Gastroesophageal sphincter (tissue), 4 donors: ENCODE data around the gene CCDC14. TPM values are rescaled to one million over a fixed set of nuclear protein-coding genes. Genes with fewer than 3 reads are reported as not detected.

Experiments
- ATAC-seq: fragments of 150-250 bp; one replicate; pipeline ENCODE4 v1.9.1; 2016; ENCODE audit warnings: mild to moderate bottlenecking, moderate library complexity
- H3K27ac ChIP-seq, 4 donors: fragments of 200-600 bp; sonication (generic) in 3 of 4; 1 replicate in 3 of 4; 2 replicates in 1 of 4; pipeline ENCODE4 v1.5.1; 2016 to 2019
- H3K27me3 ChIP-seq: fragments of 200-600 bp; sonication (generic); one replicate; pipeline ENCODE4 v1.5.1; 2019
- H3K36me3 ChIP-seq, 2 donors: fragments of 200-600 bp; sonication (generic); one replicate each; pipeline ENCODE4 v1.5.1; 2019; ENCODE audit warnings: control low read depth in 1 of 2
- H3K4me1 ChIP-seq, 3 donors: fragments of 200-600 bp; sonication (generic); 1 replicate in 2 of 3; 2 replicates in 1 of 3; pipeline ENCODE4 v1.5.1; 2016 to 2019; ENCODE audit warnings: control low read depth in 2 of 3
- H3K4me3 ChIP-seq, 2 donors: fragments of 200-600 bp; sonication (generic); one replicate each; pipeline ENCODE4 v1.5.1; 2019; ENCODE audit warnings: mild to moderate bottlenecking in 1 of 2, moderate library complexity in 1 of 2
- H3K9me3 ChIP-seq, 3 donors: fragments of 200-600 bp; sonication (generic); one replicate each; pipeline ENCODE4 v1.5.1; 2017 to 2019; ENCODE audit warnings: control low read depth in 2 of 3
- EP300 ChIP-seq: sonication (generic); formaldehyde crosslinking; IDR thresholded peaks from one replicate; pipeline ENCODE4 v1.6.1; 2017; ENCODE audit warnings: antibody characterized with exemption, mild to moderate bottlenecking
- POLR2A ChIP-seq, 2 donors: fragments of 450-650 bp; IDR thresholded peaks; one replicate each; pipeline ENCODE4 v1.6.1; 2017; ENCODE audit warnings: antibody characterized with exemption in 2 of 2, mild to moderate bottlenecking in 2 of 2, moderate library complexity in 1 of 2
- POLR2AphosphoS5 ChIP-seq: sonication (generic); formaldehyde crosslinking; IDR thresholded peaks from one replicate; pipeline ENCODE4 v1.6.1; 2017; ENCODE audit warnings: antibody characterized with exemption
- WGBS, 2 donors: methylation state at CpG; one replicate each; pipeline ENCODE4 v1.1.5; 2018; ENCODE audit warnings: low coverage in 1 of 2; 5-methylcytosine and 5-hydroxymethylcytosine counted together
- total RNA-seq, 4 donors: library from RNA; depleted of rRNA; stranded (reverse); fragments of >200 nt; gene quantifications; one replicate each; pipeline ENCODE4 v1.1.0, GENCODE V29; 2016
- TF ChIP-seq, protein P1 (sequence below), 4 experiments: fragments of 200-600 bp in 2 of 4; fragments of 450-650 bp in 2 of 4; sonication (generic) in 1 of 4; IDR thresholded peaks; one replicate each; pipeline ENCODE4 v1.5.1; 2017 to 2019; ENCODE audit warnings: antibody characterized with exemption in 4 of 4, mild to moderate bottlenecking in 2 of 4, moderate library complexity in 2 of 4

CCDC14 gene
- total RNA-seq, 4 donors from 2014 or later = 15.0 to 40.5 (median 21.1) TPM

DNA sequence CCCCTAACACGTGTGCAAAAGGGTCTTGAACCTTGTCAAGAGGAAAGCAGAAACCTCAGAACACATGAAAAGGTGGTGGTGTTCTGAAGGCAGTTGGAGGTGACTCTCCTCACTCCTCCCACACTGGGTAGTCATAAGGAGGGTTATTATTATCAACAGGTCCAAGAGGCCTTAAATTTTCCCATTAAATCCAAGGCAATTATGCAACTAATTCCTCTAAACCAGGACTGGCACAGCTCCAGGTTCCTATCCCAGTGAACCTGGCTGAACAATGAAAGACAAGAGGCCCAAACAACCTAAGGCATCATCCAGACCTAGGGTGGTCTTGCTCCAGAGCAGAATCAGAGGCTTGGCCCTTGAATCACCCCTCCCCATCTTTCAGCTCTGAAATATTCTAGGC, 91.9 kb downstream of the CCDC14 start:
- Histone ChIP-seq H3K4me1 (no peaks in the 10 kb centered on the region), H3K9me3 (peaks cover 0 to 6% (median 0%) of the 10 kb centered on the region in 3 donors), H3K36me3 (no peaks in the 10 kb centered on the region), H3K4me3 (no peak overlapping the region), H3K27me3 (no peaks in the 10 kb centered on the region), H3K27ac (no peak overlapping the region)
- TF ChIP-seq, protein P1, sequence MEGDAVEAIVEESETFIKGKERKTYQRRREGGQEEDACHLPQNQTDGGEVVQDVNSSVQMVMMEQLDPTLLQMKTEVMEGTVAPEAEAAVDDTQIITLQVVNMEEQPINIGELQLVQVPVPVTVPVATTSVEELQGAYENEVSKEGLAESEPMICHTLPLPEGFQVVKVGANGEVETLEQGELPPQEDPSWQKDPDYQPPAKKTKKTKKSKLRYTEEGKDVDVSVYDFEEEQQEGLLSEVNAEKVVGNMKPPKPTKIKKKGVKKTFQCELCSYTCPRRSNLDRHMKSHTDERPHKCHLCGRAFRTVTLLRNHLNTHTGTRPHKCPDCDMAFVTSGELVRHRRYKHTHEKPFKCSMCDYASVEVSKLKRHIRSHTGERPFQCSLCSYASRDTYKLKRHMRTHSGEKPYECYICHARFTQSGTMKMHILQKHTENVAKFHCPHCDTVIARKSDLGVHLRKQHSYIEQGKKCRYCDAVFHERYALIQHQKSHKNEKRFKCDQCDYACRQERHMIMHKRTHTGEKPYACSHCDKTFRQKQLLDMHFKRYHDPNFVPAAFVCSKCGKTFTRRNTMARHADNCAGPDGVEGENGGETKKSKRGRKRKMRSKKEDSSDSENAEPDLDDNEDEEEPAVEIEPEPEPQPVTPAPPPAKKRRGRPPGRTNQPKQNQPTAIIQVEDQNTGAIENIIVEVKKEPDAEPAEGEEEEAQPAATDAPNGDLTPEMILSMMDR (IDR thresholded peaks at IDR 0.05) = no peak
- no peak for TF ChIP-seq EP300
- TF ChIP-seq POLR2AphosphoS5 = no peak
- TF ChIP-seq POLR2A (IDR thresholded peaks at IDR 0.05) = no peak
- ATAC-seq = no peak
- 100% methylated on average over 1 of the region's 1 CpG; no CpG with 5 or more reads in 1 of the 2 donors for WGBS, 2 donors

DNA sequence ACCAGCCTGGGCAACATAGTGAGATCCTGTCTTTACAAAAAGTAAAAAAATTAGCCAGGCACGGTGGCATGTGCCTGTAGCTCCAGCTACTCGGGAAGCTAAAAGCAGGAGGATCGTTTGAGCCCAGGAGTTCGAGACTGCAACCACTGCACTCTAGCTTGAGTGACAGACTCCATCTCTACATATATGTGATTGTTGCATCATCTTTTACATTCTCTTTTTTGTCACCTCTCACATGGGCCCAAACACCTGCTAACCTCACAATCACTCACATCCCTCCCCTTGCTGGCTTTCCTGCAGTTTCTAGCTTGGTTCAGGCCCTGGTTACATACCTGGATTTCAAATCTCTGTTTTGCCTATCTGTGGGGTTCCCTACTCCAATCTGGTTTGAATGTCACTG, 96.3 kb downstream of the CCDC14 start:
- no peak for ATAC-seq
- Histone ChIP-seq H3K27ac (no peak overlapping the region), H3K4me1 (no peaks in the 10 kb centered on the region)

More for the DNA sequence above, 96.3 kb downstream of the CCDC14 start:
- no peaks in the 10 kb centered on the region for H3K36me3 ChIP-seq
- TF ChIP-seq POLR2A (IDR thresholded peaks at IDR 0.05) (no peak), POLR2AphosphoS5 (no peak), EP300 (no peak)
- TF ChIP-seq, protein P1 (IDR thresholded peaks at IDR 0.05) = no peak
- whole genome bisulfite sequencing, 2 donors = 89 to 96% methylated on average over 4 of the region's 4 CpGs
- peaks cover 0 to 6% (median 0%) of the 10 kb centered on the region in 3 donors for H3K9me3 ChIP-seq
- no peak overlapping the region for H3K4me3 ChIP-seq
- H3K27me3 ChIP-seq = no peaks in the 10 kb centered on the region

Other genes with a start within 250 kb of the CCDC14 start
- 1,000 to 10,000 TPM; 1,558 to 2,522 (median 2,261) TPM for gene MYLK, start 76.9 kb downstream of the CCDC14 start, total RNA-seq
- under 1 TPM in 1 of 4 donors, not detected in 3; 0.93 TPM for gene ROPN1, start 30.9 kb upstream of the CCDC14 start, total RNA-seq
- 10 to 100 TPM; 31.2 to 65.2 (median 63.8) TPM for gene KALRN, start 72.1 kb upstream of the CCDC14 start, total RNA-seq